GM12878 (cell line): ENCODE data around the gene RIC1.

Experiments
- ATF2 ChIP-seq: IDR thresholded peaks from 2 replicates; pipeline ENCODE4 v1.6.1; 2012; ENCODE audit warnings: low read length, inconsistent platforms
- CBFB ChIP-seq: IDR thresholded peaks from 2 replicates; pipeline ENCODE4 v1.6.1; 2016; ENCODE audit warnings: antibody characterized with exemption, low read depth
- CTCF ChIP-seq, 3 experiments: IDR thresholded peaks in 2 of 3; conservative IDR thresholded peaks in 1 of 3; 2 replicates each; pipeline ENCODE4 v1.5.1; 2011; ENCODE audit warnings: low read depth in 3 of 3, low read length in 3 of 3, mild to moderate bottlenecking in 3 of 3, control low read depth in 2 of 3, moderate library complexity in 2 of 3, inconsistent platforms in 1 of 3, mixed read lengths in 1 of 3; ENCODE audit not compliant: control insufficient read depth in 2 of 3, insufficient read depth in 1 of 3; ENCODE audit errors: extremely low read depth in 1 of 3
- DPF2 ChIP-seq: fragments of 450-650 bp; IDR thresholded peaks from 2 replicates; pipeline ENCODE4 v1.6.1; 2017; ENCODE audit warnings: mild to moderate bottlenecking
- EZH2 ChIP-seq: IDR thresholded peaks from 2 replicates; pipeline ENCODE4 v1.6.1; 2012; ENCODE audit warnings: low read depth, mild to moderate bottlenecking, control low read depth, inconsistent platforms, low read length, borderline replicate concordance; ENCODE audit not compliant: control insufficient read depth
- FOXM1 ChIP-seq: IDR thresholded peaks from 2 replicates; pipeline ENCODE4 v1.6.1; 2012; ENCODE audit warnings: low read depth, mild to moderate bottlenecking, inconsistent platforms, low read length, moderate library complexity
- JUNB ChIP-seq: IDR thresholded peaks from 2 replicates; pipeline ENCODE4 v1.6.1; 2016; ENCODE audit warnings: antibody characterized with exemption, mild to moderate bottlenecking
- KAT2A ChIP-seq: conservative IDR thresholded peaks from 2 replicates; pipeline ENCODE4 v1.6.1; 2011; ENCODE audit warnings: low read depth, low read length; ENCODE audit not compliant: control insufficient read depth
- LARP7 ChIP-seq: fragments of 450-650 bp; IDR thresholded peaks from 2 replicates; pipeline ENCODE4 v1.6.1; 2017; ENCODE audit warnings: mild to moderate bottlenecking
- MAX ChIP-seq: IDR thresholded peaks from 2 replicates; pipeline ENCODE4 v1.6.1; 2012; ENCODE audit warnings: low read depth, low read length, improper control_type of control experiment
- MXI1 ChIP-seq: fragments of 150-350 bp; IDR thresholded peaks from 2 replicates; pipeline ENCODE4 v1.6.1; 2011; ENCODE audit warnings: low read depth, mild to moderate bottlenecking, inconsistent platforms, low read length, improper control_type of control experiment
- PAX5 ChIP-seq: IDR thresholded peaks from 2 replicates; pipeline ENCODE4 v1.6.1; 2011; ENCODE audit warnings: low read depth, low read length, borderline replicate concordance
- POLR2A ChIP-seq: IDR thresholded peaks from 2 replicates; pipeline ENCODE4 v1.6.1; 2011; ENCODE audit warnings: low read depth, mild to moderate bottlenecking, low read length

GRCh38 chr9:5651246-5651645 lies 22.3 kb downstream of the RIC1 start:
- TF ChIP-seq MXI1 = no peak
- no peak for TF ChIP-seq ATF2
- no peak for TF ChIP-seq CTCF (IDR thresholded peaks at IDR 0.05 in 2 of 3, conservative IDR thresholded peaks at IDR 0.05 in 1 of 3; ENCODE audit: control insufficient read depth in 2 of 3, extremely low read depth in 1 of 3, insufficient read depth in 1 of 3, low read depth in 3 of 3, low read length in 3 of 3)
- TF ChIP-seq CBFB = no peak
- no peak for TF ChIP-seq JUNB
- no peak for TF ChIP-seq EZH2
- no peak for TF ChIP-seq MAX
- no peak for TF ChIP-seq KAT2A
- no peak for TF ChIP-seq LARP7
- TF ChIP-seq DPF2 = no peak
- TF ChIP-seq FOXM1 = no peak
- TF ChIP-seq POLR2A = no peak
- TF ChIP-seq PAX5 = no peak
